ENCODE data around the gene RABAC1. TPM values are rescaled to one million over a fixed set of nuclear protein-coding genes. Genes with fewer than 3 reads are reported as not detected.

RABAC1 gene
- total RNA-seq, 2 donors from 2014 or later, result 114 to 122 TPM

- DNase-seq, result no peak
- TF ChIP-seq CTCF (conservative IDR thresholded peaks at IDR 0.05), result no peak
- Mint-ChIP-seq H3K27me3 (ENCODE audit: insufficient read depth) (peaks cover 15% of the 10 kb centered on the region), H3K9me3 (no peaks in the 10 kb centered on the region), H3K27ac (no peak overlapping the region), H3K4me1 (peaks cover 11% of the 10 kb centered on the region), H3K36me3 (ENCODE audit: low read depth) (no peaks in the 10 kb centered on the region), H3K4me3 (no peak overlapping the region)
- Histone ChIP-seq H3K4me3 (ENCODE audit: low read length) (no peak overlapping the region), H3K4me1 (ENCODE audit: control insufficient read depth, insufficient read depth, low read length) (no peaks in the 10 kb centered on the region), H3K27me3 (ENCODE audit: control insufficient read depth, insufficient read depth, low read length, poor library complexity, severe bottlenecking) (peaks cover 98% of the 10 kb centered on the region), H3K27ac (ENCODE audit: low read depth, low read length) (no peak overlapping the region), H3K9ac (ENCODE audit: extremely low read depth, low read length, poor library complexity, severe bottlenecking) (no peak overlapping the region), H3K9me3 (ENCODE audit: control insufficient read depth, low read length) (no peaks in the 10 kb centered on the region), H3K36me3 (ENCODE audit: control insufficient read depth, insufficient read depth, low read length) (no peaks in the 10 kb centered on the region)
- 21 to 34% methylated on average over 9 to 26 of the region's 26 CpGs for WGBS, 2 experiments (ENCODE audit: insufficient coverage in 1 of 2, insufficient read length in 1 of 2)
Observed at GRCh38 chr19:41920882-41921576, 38.1 kb downstream of the RABAC1 start.

GRCh38 chr19:41919948-41920712 lies 39.0 kb downstream of the RABAC1 start:
- peaks cover 15% of the 10 kb centered on the region for H3K27me3 Mint-ChIP-seq (ENCODE audit: insufficient read depth)
- no peak overlapping the region for H3K27ac Mint-ChIP-seq
- H3K4me1 Mint-ChIP-seq, result peaks cover 11% of the 10 kb centered on the region
- no peaks in the 10 kb centered on the region for H3K36me3 Mint-ChIP-seq (ENCODE audit: low read depth)
- no peak overlapping the region for H3K9ac ChIP-seq (ENCODE audit: extremely low read depth, low read length, poor library complexity, severe bottlenecking)
- H3K4me1 ChIP-seq (ENCODE audit: control insufficient read depth, insufficient read depth, low read length), result no peaks in the 10 kb centered on the region
- H3K9me3 ChIP-seq (ENCODE audit: control insufficient read depth, low read length), result no peaks in the 10 kb centered on the region
- WGBS, 2 experiments (ENCODE audit: insufficient coverage in 1 of 2, insufficient read length in 1 of 2), result 91 to 92% methylated on average over 30 to 33 of the region's 33 CpGs
- H3K9me3 Mint-ChIP-seq, result no peaks in the 10 kb centered on the region
- no peaks in the 10 kb centered on the region for H3K36me3 ChIP-seq (ENCODE audit: control insufficient read depth, insufficient read depth, low read length)
- H3K4me3 ChIP-seq (ENCODE audit: low read length), result no peak overlapping the region
- H3K27ac ChIP-seq (ENCODE audit: low read depth, low read length), result no peak overlapping the region
- TF ChIP-seq CTCF (conservative IDR thresholded peaks at IDR 0.05), result no peak
- peaks cover 98% of the 10 kb centered on the region for H3K27me3 ChIP-seq (ENCODE audit: control insufficient read depth, insufficient read depth, low read length, poor library complexity, severe bottlenecking)
- no peak for DNase-seq
- no peak overlapping the region for H3K4me3 Mint-ChIP-seq

DNA sequence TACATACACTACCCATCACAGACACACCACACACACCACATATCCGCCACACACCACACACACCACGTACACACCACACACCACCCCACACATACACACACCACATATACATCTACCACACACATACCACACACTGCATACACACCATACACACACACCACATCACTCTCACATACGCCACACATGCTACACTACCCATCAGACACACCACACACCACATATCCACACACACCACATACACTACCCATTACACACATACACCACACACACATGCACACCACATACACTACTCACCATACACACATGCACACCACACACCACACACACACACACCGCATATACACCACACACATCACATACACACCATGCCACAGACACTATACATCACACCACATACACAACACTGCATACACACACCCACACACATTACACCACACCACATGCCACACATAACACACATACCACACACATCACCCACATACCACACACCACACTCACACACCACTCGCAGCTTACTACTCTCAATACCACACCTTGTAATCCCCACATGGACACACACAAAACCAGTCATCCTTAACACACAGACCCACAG lies 40.4 kb downstream of the RABAC1 start:
- H3K9ac ChIP-seq (ENCODE audit: extremely low read depth, low read length, poor library complexity, severe bottlenecking), result no peak overlapping the region
- H3K27me3 ChIP-seq (ENCODE audit: control insufficient read depth, insufficient read depth, low read length, poor library complexity, severe bottlenecking), result peaks cover 98% of the 10 kb centered on the region
- Mint-ChIP-seq H3K4me3 (no peak overlapping the region), H3K9me3 (no peaks in the 10 kb centered on the region), H3K27me3 (ENCODE audit: insufficient read depth) (peaks cover 23% of the 10 kb centered on the region), H3K36me3 (ENCODE audit: low read depth) (no peaks in the 10 kb centered on the region), H3K27ac (no peak overlapping the region), H3K4me1 (peaks cover 11% of the 10 kb centered on the region)
- no peaks in the 10 kb centered on the region for H3K36me3 ChIP-seq (ENCODE audit: control insufficient read depth, insufficient read depth, low read length)
- H3K4me1 ChIP-seq (ENCODE audit: control insufficient read depth, insufficient read depth, low read length), result no peaks in the 10 kb centered on the region
- no peak for DNase-seq
- WGBS, 2 experiments (ENCODE audit: insufficient coverage in 1 of 2, insufficient read length in 1 of 2), result 80 to 91% methylated on average over 5 of the region's 5 CpGs
- no peak overlapping the region for H3K27ac ChIP-seq (ENCODE audit: low read depth, low read length)
- H3K4me3 ChIP-seq (ENCODE audit: low read length), result no peak overlapping the region
- no peak for TF ChIP-seq CTCF (conservative IDR thresholded peaks at IDR 0.05)
- no peaks in the 10 kb centered on the region for H3K9me3 ChIP-seq (ENCODE audit: control insufficient read depth, low read length)
